SK-N-SH treated with all-trans-retinoic acid at 6 μM for 48 hours (cell line): Measurements from ENCODE around the gene REV3L.

Source experiments
- ATAC-seq: fragments of 200-7000 bp; cut with Tn5 transposase; 3 replicates; pipeline ENCODE4 v1.9.1; 2020; ENCODE audit warnings: mild to moderate bottlenecking, moderate library complexity
- ARNTL ChIP-seq: fragments of 450-650 bp; formaldehyde crosslinking; IDR thresholded peaks from 2 replicates; pipeline ENCODE4 v1.5.0; 2020; ENCODE audit warnings: low read depth, mild to moderate bottlenecking, moderate library complexity, borderline replicate concordance
- BACH2 ChIP-seq: fragments of 250-450 bp; sonication (Bioruptor Pico); IDR thresholded peaks from 2 replicates; pipeline ENCODE4 v1.9.0; 2021; ENCODE audit warnings: mild to moderate bottlenecking, borderline replicate concordance
- CREB5 ChIP-seq: fragments of 250-450 bp; sonication (Bioruptor Pico); IDR thresholded peaks from 2 replicates; pipeline ENCODE4 v1.5.1; 2020; ENCODE audit warnings: low read depth, mild to moderate bottlenecking, moderate library complexity
- CSDC2 ChIP-seq: fragments of 250-450 bp; sonication (Bioruptor Pico); IDR thresholded peaks from 2 replicates; pipeline ENCODE4 v1.5.0; 2020; ENCODE audit warnings: mild to moderate bottlenecking, moderate library complexity
- CSRNP3 ChIP-seq: fragments of 250-450 bp; sonication (Bioruptor Pico); IDR thresholded peaks from 2 replicates; pipeline ENCODE4 v1.5.1; 2021; ENCODE audit warnings: mild to moderate bottlenecking, moderate library complexity
- ESRRG ChIP-seq: fragments of 250-450 bp; sonication (Bioruptor Pico); IDR thresholded peaks from 2 replicates; pipeline ENCODE4 v1.6.1; 2021; ENCODE audit warnings: mild to moderate bottlenecking
- GLIS3 ChIP-seq: fragments of 250-450 bp; sonication (Bioruptor Pico); IDR thresholded peaks from 2 replicates; pipeline ENCODE4 v1.5.0; 2020; ENCODE audit warnings: mild to moderate bottlenecking, moderate library complexity
- ISL1 ChIP-seq: fragments of 250-450 bp; sonication (Bioruptor Pico); IDR thresholded peaks from 2 replicates; pipeline ENCODE4 v2.1.2; 2022; ENCODE audit warnings: mild to moderate bottlenecking, moderate library complexity
- PATZ1 ChIP-seq: fragments of 250-450 bp; sonication (Bioruptor Pico); IDR thresholded peaks from 2 replicates; pipeline ENCODE4 v1.8.0; 2020; ENCODE audit warnings: mild to moderate bottlenecking, moderate library complexity, borderline replicate concordance
- POU6F1 ChIP-seq: fragments of 250-450 bp; sonication (Bioruptor Pico); IDR thresholded peaks from 2 replicates; pipeline ENCODE4 v1.8.0; 2021; ENCODE audit warnings: low read depth, mild to moderate bottlenecking, moderate library complexity, borderline replicate concordance
- PPARA ChIP-seq: fragments of 250-450 bp; sonication (Bioruptor Pico); IDR thresholded peaks from 2 replicates; pipeline ENCODE4 v1.5.0; 2020; ENCODE audit warnings: mild to moderate bottlenecking, borderline replicate concordance
- RARB ChIP-seq: fragments of 250-450 bp; sonication (Bioruptor Pico); IDR thresholded peaks from 2 replicates; pipeline ENCODE4 v1.8.0; 2021; ENCODE audit warnings: mild to moderate bottlenecking, moderate library complexity
- SNAI2 ChIP-seq: fragments of 250-450 bp; sonication (Bioruptor Pico); IDR thresholded peaks from 2 replicates; pipeline ENCODE4 v1.5.0; 2020; ENCODE audit warnings: mild to moderate bottlenecking, moderate library complexity
- TCF4 ChIP-seq: fragments of 250-450 bp; sonication (Bioruptor Pico); IDR thresholded peaks from 2 replicates; pipeline ENCODE4 v1.8.0; 2021; ENCODE audit warnings: mild to moderate bottlenecking, moderate library complexity, borderline replicate concordance
- TOX ChIP-seq: fragments of 250-450 bp; sonication (Bioruptor Pico); IDR thresholded peaks from 2 replicates; pipeline ENCODE4 v1.8.0; 2021; ENCODE audit warnings: mild to moderate bottlenecking, moderate library complexity, borderline replicate concordance
- TSHZ2 ChIP-seq: fragments of 250-450 bp; sonication (Bioruptor Pico); IDR thresholded peaks from 2 replicates; pipeline ENCODE4 v1.5.0; 2020; ENCODE audit warnings: mild to moderate bottlenecking, moderate library complexity
- ZC3H10 ChIP-seq: fragments of 250-450 bp; sonication (Bioruptor Pico); IDR thresholded peaks from 2 replicates; pipeline ENCODE4 v1.5.1; 2021; ENCODE audit warnings: mild to moderate bottlenecking, moderate library complexity
- ZFP3 ChIP-seq: fragments of 250-450 bp; sonication (Bioruptor Pico); IDR thresholded peaks from 2 replicates; pipeline ENCODE4 v1.5.0; 2020; ENCODE audit warnings: mild to moderate bottlenecking, moderate library complexity
- ZFP30 ChIP-seq: fragments of 450-650 bp; formaldehyde crosslinking; IDR thresholded peaks from 2 replicates; pipeline ENCODE4 v1.5.0; 2022; ENCODE audit warnings: mild to moderate bottlenecking, moderate library complexity
- ZNF565 ChIP-seq: fragments of 450-650 bp; formaldehyde crosslinking; conservative IDR thresholded peaks from 2 replicates; pipeline ENCODE4 v1.5.0; 2020; ENCODE audit warnings: low read depth, mild to moderate bottlenecking, moderate library complexity
- ZNF70 ChIP-seq: fragments of 450-650 bp; formaldehyde crosslinking; IDR thresholded peaks from 2 replicates; pipeline ENCODE4 v1.5.0; 2020; ENCODE audit warnings: mild to moderate bottlenecking, moderate library complexity
- ZNF8 ChIP-seq: fragments of 450-650 bp; formaldehyde crosslinking; IDR thresholded peaks from 2 replicates; pipeline ENCODE4 v1.5.0; 2020; ENCODE audit warnings: mild to moderate bottlenecking, moderate library complexity

REV3L gene

GRCh38 chr6:111530218-111530617, 47.2 kb upstream of the REV3L start:
- no peak for ATAC-seq
- TF ChIP-seq PATZ1: no peak
- TF ChIP-seq CSRNP3 (CRISPR knock-in tag): no peak
- no peak for TF ChIP-seq CSDC2 (CRISPR knock-in tag)
- no peak for TF ChIP-seq ZNF70 (CRISPR knock-in tag)
- no peak for TF ChIP-seq PPARA
- TF ChIP-seq CREB5 (CRISPR knock-in tag): no peak
- no peak for TF ChIP-seq GLIS3 (CRISPR knock-in tag)
- no peak for TF ChIP-seq ZFP30 (CRISPR knock-in tag)
- TF ChIP-seq ZNF8 (CRISPR knock-in tag): no peak
- no peak for TF ChIP-seq RARB
- no peak for TF ChIP-seq TSHZ2 (CRISPR knock-in tag)
- TF ChIP-seq TOX: no peak
- TF ChIP-seq BACH2 (CRISPR knock-in tag): no peak
- no peak for TF ChIP-seq ESRRG (CRISPR knock-in tag)
- no peak for TF ChIP-seq TCF4 (CRISPR knock-in tag)
- TF ChIP-seq POU6F1: no peak
- no peak for TF ChIP-seq ISL1 (CRISPR knock-in tag)
- TF ChIP-seq ZC3H10 (CRISPR knock-in tag): no peak
- TF ChIP-seq SNAI2: no peak
- no peak for TF ChIP-seq ARNTL (CRISPR knock-in tag)

- TF ChIP-seq ZNF8 (CRISPR knock-in tag): no peak
- no peak for TF ChIP-seq ARNTL (CRISPR knock-in tag)
- TF ChIP-seq ZC3H10 (CRISPR knock-in tag): no peak
- no peak for TF ChIP-seq TCF4 (CRISPR knock-in tag)
- TF ChIP-seq CREB5 (CRISPR knock-in tag): no peak
- no peak for TF ChIP-seq ZFP3 (CRISPR knock-in tag)
- TF ChIP-seq PPARA: no peak
- no peak for TF ChIP-seq ZFP30 (CRISPR knock-in tag)
- no peak for TF ChIP-seq ISL1 (CRISPR knock-in tag)
- ATAC-seq: no peak
These were observed 44.3 kb upstream of the REV3L start for GRCh38 chr6:111527367-111527766.

GRCh38 chr6:111524735-111525134, 41.7 kb upstream of the REV3L start:
- ATAC-seq: no peak
- TF ChIP-seq ZNF70 (CRISPR knock-in tag): no peak
- no peak for TF ChIP-seq ZNF8 (CRISPR knock-in tag)
- no peak for TF ChIP-seq CSRNP3 (CRISPR knock-in tag)
- TF ChIP-seq ISL1 (CRISPR knock-in tag): no peak
- no peak for TF ChIP-seq TCF4 (CRISPR knock-in tag)
- no peak for TF ChIP-seq ZNF565 (CRISPR knock-in tag)
- TF ChIP-seq BACH2 (CRISPR knock-in tag): no peak
- no peak for TF ChIP-seq TOX
- no peak for TF ChIP-seq ZFP3 (CRISPR knock-in tag)
- TF ChIP-seq TSHZ2 (CRISPR knock-in tag): no peak
- TF ChIP-seq ARNTL (CRISPR knock-in tag): no peak
- TF ChIP-seq ZFP30 (CRISPR knock-in tag): no peak
